ENCODE data around the gene EPO. TPM values are rescaled to one million over a fixed set of nuclear protein-coding genes. Genes with fewer than 3 reads are reported as not detected.

The EPO gene
- total RNA-seq, 1 donor: not detected

DNA sequence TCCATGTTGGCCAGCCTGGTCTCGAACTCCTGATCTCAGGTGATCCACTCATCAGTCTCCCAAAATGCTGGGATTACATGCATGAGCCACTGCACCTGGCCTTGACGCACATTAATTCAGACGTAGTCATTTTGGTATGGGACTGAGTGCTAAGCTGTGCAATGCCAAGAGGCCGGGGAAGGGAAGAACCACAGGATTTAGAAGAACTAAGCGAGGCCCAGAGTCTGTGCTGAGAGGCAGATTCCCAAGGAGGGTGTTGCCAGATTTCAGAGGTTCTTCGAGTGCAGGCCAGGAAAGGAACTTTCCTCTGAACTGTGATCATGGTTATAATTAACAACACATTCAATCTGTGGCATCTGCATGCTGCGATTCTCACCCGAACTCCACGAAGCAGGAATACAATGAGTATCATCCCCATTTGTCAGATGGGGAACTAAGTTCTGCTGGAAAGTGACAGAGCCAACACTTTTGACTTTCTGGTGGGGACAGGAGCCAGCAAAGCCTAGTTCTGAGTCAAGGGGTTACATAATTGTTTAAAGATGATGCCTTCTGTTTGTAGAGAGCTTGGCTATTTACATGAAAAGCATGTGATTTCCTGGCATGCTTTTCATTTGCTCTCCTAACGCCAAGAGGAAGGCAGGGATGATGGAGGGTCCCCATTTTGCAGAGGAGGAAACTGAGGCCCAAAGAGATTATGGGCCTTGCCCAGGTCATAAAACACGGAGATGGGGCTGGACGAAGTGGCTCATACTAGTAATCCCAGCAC, 6.9 kb downstream of the EPO start:
- TF ChIP-seq, protein P1, sequence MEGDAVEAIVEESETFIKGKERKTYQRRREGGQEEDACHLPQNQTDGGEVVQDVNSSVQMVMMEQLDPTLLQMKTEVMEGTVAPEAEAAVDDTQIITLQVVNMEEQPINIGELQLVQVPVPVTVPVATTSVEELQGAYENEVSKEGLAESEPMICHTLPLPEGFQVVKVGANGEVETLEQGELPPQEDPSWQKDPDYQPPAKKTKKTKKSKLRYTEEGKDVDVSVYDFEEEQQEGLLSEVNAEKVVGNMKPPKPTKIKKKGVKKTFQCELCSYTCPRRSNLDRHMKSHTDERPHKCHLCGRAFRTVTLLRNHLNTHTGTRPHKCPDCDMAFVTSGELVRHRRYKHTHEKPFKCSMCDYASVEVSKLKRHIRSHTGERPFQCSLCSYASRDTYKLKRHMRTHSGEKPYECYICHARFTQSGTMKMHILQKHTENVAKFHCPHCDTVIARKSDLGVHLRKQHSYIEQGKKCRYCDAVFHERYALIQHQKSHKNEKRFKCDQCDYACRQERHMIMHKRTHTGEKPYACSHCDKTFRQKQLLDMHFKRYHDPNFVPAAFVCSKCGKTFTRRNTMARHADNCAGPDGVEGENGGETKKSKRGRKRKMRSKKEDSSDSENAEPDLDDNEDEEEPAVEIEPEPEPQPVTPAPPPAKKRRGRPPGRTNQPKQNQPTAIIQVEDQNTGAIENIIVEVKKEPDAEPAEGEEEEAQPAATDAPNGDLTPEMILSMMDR (IDR thresholded peaks at IDR 0.05; ENCODE audit: insufficient read depth, low read length): no peak
- no peak overlapping the region for H3K4me3 ChIP-seq (ENCODE audit: low read depth, low read length)
- peak; percentile 96 for DNase-seq (ENCODE audit: low read depth)

DNA sequence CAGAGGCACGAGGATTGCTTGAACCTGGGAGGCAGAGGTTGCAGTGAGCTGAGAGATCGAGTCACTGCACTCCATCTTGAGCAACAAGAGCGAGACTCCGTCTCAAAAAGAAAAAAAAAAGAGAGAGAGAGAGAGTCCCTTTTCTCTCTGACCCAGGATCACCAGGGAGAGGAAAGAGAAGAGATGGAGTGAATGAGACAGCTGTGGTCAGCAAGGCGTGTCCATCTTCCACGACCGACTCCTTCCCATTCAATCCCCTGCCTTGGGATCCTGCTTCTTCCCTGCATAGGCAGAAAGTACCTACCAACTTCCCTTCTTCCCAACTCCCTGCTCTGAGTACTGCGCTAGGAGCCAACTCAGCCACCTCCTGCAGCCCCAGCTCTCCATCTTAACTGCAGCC, 7.9 kb downstream of the EPO start:
- no peak overlapping the region for H3K4me3 ChIP-seq (ENCODE audit: low read depth, low read length)
- DNase-seq (ENCODE audit: low read depth): no peak
- TF ChIP-seq, protein P1 (IDR thresholded peaks at IDR 0.05; ENCODE audit: insufficient read depth, low read length): no peak

DNA sequence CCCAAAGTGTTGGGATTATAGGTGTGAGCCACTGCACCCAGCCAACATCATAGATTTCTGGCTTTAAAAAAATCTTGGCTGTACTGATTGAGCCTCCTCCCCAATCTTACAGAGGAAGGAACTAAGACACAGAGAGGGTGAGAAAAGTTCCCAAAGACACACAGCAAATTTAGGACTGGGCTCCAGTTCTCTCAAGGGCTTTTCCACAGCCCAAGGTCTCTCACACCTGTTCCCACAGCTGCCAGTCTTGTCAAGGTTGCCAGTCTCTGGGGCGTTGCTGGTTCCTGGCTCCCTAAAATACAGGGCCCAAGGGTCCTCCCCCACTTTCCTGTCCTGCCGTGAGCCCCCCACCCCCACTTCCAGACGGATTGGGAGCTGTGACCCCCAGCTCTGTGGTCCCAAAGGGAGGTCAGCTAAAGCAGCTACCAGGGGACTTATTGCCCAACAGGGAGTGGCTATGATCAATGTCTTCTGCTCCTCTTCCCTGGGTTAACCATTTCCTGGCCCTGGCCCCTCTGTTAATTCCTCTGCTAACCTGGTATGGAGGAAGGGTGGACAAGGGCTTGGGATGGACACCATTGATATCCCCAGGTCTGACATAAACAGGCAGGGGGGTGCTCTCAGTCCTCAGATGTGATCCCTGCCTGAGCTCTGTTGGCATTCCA, 10.0 kb downstream of the EPO start:
- TF ChIP-seq, protein P1 (IDR thresholded peaks at IDR 0.05; ENCODE audit: insufficient read depth, low read length): no peak
- no peak overlapping the region for H3K4me3 ChIP-seq (ENCODE audit: low read depth, low read length)
- DNase-seq (ENCODE audit: low read depth): no peak

DNA sequence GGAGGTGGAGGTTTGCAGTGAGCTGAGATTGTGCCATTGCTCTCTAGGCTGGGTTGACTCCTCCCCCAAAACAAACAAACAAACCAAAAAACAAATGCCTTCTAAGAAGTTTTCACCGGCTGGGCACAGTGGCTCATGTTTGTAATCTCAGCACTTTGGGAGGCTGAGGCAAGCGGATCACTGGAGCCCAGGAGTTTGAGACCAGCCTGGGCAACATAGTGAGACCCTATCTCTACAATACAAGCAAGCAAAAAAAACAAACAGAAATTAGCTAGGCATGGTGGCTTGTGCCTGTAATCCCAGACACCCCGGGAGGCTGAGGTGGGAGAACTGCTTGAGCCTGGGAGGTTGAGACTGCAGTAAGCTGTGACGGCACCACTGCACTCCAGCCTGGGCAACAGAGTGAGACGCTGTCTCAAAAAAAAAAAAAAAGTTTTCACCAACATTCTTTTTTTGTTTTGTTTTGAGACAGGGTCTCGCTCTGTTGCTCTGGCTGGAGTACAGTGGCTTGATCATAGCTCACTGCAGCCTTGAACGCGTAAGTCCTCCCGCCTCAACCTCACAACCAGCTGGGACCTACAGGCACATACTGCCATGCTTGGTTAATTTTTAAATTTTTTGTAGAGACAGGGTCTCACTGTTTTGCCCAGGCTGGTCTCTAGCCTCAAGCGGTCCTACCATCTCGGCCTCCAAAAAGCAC, 11.8 kb downstream of the EPO start:
- no peak overlapping the region for H3K4me3 ChIP-seq (ENCODE audit: low read depth, low read length)
- no peak for DNase-seq (ENCODE audit: low read depth)
- TF ChIP-seq, protein P1 (IDR thresholded peaks at IDR 0.05; ENCODE audit: insufficient read depth, low read length): no peak

DNA sequence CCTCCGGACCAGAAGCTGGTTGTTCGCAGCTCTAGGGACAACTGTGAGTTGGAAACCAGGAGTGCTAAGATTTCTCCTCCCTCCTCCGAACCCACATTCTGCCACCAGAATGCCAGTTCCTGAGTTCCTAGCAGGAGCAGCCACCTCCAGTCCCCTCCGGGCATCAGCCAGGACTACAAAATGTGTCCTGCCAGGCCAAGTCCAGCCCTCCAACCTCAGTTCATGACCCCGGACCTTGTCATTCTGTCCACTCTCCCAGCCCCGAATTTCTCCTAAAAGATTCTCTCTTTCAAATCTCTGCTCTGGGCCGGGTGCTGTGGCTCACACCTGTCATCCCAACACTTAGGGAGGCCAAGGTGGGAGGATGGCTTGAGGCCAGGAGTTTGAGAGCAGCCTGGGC, 15.5 kb downstream of the EPO start:
- TF ChIP-seq, protein P1 (IDR thresholded peaks at IDR 0.05; ENCODE audit: insufficient read depth, low read length): no peak
- no peak for DNase-seq (ENCODE audit: low read depth)
- no peak overlapping the region for H3K4me3 ChIP-seq (ENCODE audit: low read depth, low read length)

DNA sequence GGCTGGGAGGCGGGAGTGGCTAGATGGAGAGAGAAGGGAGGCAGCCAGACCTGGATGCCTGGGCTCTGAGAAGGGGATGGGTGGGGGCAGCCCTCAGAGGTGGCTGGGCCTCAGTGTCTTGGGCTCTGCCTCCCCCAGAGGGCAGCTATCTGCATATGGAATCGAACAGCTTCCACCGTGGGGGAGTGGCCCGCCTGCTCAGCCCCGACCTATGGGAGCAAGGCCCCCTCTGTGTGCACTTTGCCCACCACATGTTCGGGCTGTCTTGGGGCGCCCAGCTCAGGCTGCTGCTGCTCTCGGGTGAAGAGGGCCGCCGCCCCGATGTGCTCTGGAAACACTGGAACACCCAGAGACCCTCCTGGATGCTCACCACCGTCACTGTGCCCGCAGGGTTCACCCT, 16.4 kb downstream of the EPO start:
- no peak overlapping the region for H3K4me3 ChIP-seq (ENCODE audit: low read depth, low read length)
- DNase-seq (ENCODE audit: low read depth): no peak
- TF ChIP-seq, protein P1 (IDR thresholded peaks at IDR 0.05; ENCODE audit: insufficient read depth, low read length): no peak

Data from fibroblast of the aortic adventitia (primary cell).